NCI-H2171 treated with DMSO at 0.1 percent for 48 hours (cell line): ENCODE results near the gene TENT4B.
"Not testable (repeated sequence)": the region's sequence is repeated elsewhere in the genome, so short reads cannot be mapped to it uniquely, and the experiment has no call there.

ENCODE experiments used
- DNase-seq: peaks from one replicate; lab custom pipeline; 2025; lab: John Stamatoyannopoulos, UW

Gene TENT4B

DNA sequence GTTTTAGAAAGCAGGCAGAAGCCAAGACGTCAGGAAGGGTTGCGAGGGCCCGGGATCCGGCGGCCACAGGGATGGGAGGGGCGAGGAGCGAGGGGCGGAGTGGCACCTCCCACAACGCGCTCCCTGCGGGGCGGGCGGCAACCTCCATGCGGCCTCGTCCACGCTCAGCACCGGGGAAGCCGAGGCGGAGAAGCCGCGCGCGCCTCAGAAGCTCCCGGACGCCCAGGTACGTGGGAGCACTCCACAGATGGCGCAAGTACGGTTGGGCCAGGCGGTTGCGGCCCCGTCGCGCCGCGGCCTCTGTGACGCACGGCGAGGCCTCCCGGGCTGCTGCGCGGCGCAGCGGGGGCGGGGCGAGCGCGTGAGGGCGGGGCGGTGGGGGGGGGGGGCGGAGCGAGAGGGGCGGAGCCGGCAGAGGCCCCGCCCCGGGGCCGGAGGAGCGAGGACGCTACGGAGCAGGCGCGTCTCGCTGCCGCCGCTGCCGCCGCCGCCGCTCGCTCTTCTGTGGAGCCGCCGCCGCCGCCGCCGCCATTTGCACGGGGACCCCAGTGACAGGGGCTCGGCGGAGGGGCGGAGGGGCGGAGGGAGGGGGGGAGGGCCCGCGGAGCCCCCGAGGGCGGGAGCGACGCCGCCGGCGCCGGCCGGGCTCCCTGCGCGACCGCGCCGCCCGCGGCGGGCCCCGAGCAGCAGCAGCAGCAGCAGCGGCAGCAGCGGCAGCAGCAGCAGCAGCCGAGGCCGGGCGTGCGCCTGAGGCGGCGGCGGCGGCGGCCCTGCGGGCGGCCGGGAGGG lies at the start of gene TENT4B:
Gene TENT4B, plus strand, starts transcription at position 500 of the 789 bp plus-strand sequence. CDS start 316 bp downstream, outside the sequence.
- peak; percentile 79 for DNase-seq

DNA sequence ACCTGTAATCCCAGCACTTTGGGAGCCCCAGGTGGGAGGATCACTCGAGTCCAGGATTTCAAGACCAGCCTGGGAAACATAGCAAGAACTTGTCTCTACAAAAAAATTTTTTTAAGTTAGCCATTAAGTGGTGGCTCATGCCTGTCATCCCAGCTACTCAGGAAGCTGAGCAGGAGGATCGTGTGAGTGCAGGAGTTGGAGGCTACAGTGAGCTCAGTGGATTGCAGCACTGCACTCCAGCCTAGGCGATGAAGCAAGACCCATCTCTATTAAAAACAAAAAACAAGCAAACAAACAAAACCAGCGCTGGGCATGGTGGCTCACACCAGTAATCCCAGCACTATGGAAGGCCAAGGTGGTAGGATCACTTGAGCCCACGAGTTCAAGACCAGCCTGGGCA lies 49.3 kb upstream of the TENT4B start:
- DNase-seq: no peak

DNA sequence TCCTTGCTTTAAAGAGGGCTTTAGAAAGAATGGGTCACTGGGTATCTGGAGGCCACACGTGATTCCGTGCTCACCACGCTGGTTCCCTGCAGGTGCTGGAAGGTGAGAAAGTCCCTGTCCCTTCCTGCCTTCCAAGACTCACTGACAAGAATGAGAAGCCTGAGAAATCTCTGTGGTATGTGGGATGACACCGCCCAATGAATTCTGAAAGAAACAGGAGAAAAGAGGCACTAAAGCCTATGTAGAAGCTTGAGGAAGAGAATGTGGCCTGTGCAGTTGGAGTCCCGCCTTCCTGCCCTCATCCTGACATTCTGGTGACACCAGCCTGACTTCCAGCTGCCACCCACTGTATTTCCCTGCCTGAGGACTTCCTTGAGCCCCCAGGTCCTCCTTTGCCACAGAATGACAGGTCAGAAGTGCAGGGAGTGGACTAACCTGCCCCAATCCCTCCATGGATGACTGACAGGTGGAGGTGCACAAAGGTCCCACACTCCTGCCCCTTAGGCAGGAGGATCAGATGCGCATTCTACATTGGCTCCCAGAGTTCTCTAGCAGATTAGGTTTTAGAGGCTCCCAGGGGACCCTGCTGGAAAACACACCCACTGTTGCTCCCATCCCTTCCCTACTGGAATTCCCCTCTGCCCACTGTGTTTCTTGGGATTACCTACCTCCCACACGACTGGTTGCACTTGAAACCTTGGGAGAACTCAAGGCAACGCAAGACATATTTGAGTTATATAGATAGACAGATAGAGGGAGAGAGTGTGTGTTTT lies 38.6 kb upstream of the TENT4B start:
- no peak for DNase-seq

DNA sequence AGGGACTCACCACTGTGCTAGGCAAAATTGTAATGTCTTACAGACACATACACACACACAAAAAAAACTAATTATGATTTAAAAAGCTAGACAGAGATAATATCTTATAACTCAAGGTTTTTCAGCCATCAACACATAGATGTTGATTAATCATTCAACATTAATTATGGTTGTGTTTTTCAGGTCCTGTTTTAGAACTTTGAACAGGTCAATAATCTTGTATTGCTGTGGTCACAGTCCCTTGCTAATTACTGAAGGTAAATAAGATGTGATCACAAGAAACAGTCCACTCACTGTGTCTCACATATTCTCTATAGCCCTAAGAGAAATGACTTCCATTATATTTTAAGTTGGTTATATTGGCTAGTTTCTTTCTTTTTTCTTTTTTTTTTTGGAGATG lies 32.4 kb upstream of the TENT4B start:
- no peak for DNase-seq

DNA sequence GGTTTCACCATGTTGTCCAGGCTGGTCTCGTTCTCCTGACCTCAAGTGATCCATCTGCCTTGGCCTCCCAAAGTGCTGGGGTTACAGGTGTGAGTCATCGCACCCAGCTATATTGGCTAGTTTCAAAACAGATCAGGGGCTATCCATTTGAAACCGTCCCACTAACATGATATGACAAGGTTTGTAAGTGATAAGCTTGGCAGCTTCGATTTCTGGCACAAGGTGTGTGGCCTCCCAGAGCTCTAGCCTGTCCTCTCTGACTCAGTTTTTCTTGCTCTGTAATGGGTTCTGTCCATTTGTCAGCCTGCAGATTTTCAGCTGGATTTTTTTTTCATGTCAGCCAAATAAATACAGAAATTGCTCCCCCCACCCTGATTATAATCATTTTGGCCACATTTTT lies 31.8 kb upstream of the TENT4B start:
- DNase-seq: no peak

DNA sequence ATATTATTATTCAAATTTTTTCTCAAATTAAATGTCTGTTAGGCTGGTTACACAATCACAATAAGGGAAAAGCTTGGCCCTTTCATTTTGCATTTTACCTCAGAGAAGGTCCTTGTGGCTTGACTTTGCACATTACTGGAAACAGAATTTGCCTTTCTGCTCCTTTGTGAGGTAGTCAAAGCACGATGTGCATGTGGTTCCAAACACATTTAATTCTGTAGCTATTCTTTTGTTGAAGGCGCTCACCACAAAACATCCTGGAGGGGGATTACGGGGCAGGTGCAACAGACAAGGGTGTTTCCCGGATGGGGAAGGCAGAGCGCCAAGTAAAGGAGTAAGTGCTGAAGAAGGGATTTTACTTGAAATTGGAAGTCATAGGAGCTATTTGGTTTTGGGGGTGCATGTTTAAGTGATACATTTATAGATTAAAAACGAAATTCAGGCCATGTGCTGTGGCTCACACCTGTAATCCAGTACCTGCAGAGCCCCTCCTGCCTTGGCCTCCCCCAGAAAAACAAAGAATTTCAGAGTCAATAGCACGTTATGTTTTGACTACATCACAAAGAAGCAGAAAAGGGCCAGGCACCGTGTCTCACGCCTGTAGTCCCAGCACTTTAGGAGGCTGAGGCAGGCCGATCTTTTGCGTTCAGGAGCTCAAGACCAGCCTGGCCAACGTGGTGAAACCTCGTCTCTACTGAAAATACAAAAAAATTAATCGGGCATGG lies 31.2 kb upstream of the TENT4B start:
- no peak for DNase-seq

DNA sequence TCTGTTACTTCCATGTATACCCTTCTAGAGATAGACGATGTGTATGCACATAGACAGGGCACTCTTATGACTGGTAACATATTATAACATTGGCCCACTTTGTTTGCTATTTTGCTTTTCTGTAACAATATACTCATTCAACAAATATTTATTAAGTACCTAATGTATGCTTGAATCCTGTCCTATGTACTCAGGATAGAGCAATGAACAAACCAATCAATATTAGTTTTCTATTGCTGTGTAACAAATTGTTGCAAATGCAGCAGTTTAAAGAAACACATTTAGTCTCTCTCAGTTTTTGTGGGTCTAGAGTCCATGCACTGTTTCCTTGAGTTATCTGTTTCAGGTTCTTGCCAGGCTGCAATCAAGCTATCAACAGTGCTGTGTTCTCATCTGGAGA lies 29.7 kb upstream of the TENT4B start:
- no peak for DNase-seq

DNA sequence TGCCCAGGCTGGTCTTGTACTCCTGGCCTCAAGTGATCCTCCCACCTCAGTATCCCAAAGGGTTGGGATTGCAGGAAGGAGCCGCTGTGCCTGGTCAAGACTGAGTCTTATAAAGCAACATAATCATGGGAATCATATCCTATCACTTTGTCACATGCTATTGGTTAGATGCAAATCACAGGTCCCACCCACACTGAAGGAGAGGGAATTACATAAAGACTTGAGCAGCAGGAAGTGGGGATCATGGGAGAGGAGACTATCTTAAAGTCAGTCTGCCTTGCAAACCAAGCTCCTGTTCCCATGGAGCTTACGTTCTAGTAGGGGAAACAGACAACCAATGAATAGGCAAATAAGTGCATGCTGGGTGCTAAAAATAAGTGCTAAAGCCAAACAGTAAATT lies 28.3 kb upstream of the TENT4B start:
- no peak for DNase-seq

DNA sequence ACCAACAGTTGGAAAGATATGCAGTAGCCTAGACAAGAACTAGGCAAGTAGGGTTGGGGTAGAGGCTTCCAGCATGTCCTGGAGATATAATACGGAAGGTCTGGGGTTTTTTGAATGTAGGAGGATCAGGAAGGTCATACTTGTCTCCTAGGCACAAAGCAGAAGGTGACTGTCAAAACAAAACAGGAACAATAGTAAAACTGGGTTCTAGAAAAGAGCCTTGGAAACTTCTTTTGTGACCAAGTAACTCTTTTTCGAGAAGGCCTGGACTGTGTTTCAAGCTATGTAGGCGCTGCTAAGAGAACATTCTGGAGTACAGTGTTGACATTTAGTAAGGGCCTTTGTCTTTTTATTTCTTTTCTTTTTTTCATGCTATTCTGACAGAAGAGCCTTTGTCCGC lies 26.9 kb upstream of the TENT4B start:
- DNase-seq: no peak

DNA sequence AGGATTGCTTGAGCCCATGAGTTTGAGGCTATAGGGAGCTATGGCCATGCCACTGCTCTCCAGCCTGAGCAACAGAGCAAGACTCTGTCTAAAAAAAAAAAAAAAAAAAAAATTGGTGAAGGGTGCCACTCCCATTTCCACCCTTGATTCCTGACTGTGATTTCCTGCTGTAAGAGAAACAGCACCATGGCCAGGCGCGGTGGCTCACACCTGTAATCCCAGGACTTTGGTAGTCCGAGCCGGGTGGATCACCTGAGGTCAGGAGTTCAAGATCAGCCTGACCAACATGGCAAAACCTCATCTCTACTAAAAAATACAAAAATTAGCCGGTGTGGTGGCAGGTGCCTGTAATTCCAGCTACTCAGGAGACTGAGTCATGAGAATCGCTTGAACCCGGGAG lies 20.5 kb upstream of the TENT4B start:
- not testable (repeated sequence) for DNase-seq

DNA sequence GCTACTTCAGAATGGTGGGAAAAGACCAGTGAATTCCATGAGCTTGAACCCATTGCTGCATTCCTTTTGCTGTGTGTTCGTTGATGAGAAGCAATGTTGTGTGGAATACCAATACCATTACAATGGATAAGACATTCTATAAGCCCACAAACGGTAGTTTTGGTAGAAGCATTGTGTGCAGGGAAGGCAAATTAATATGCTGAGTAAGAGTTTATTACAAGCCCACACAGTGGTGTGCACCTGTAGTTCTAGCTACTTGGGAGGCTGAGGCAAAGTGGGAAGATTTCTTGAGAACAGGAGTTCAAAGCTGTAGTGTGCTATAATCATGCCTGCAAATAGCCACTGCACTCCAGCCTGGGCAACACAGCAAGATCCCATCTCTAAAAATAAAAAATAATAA lies 19.9 kb upstream of the TENT4B start:
- DNase-seq: no peak

DNA sequence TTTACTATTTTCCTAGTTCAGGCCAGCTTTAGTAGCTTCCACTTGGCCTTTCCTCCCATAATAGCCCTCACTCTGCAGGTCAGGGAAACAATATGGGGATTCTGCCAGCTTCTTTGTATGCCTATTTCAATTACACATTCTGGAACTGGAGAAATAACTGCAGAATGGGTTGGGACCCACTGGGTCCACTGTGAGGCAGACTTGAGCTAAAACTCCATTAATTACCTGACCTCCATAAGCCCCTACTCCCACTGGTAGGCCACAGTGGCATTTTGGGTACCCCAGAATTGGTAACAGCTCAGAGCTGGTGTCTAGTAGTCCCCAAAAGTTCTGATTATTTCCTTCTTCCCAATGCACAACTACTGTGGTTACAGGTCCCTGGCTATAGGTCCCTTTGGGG lies 16.7 kb upstream of the TENT4B start:
- DNase-seq: no peak

DNA sequence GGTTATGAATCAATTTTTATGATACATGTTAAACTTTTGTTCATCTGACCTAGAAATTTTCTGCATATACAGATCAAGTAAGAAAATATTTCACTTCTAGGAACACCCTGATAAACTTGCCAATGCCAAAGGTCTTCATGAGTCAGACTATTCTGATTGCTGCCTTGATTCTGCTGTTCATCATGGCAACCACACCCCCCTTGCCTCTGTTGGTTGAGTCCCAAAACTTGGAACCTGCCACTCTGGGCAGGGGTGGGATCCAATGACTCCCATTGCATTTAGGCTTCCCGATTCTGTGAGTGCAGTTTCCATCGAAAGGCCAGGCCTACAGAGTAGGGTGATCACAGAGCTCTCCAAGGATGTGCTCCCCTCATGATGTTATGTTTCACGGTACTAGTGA lies 15.8 kb upstream of the TENT4B start:
- no peak for DNase-seq

DNA sequence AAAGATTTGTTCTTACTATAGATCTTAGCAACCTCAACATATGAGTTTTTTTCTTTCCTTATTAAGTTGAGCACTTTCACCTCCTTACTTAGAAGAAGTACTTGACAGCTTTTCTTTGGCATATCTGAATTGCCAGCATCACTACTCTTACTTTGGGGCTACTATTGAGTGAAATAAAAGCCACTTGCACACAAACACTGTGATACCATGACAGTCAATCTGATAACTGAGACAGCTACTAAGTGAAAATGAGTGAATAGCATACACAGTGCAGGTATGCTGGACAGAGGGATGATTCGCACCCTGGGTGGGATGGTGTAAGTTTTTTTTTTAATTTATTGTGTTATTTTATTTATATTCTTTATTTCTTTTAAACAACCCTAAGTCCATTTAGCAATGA lies 13.5 kb upstream of the TENT4B start:
- no peak for DNase-seq

DNA sequence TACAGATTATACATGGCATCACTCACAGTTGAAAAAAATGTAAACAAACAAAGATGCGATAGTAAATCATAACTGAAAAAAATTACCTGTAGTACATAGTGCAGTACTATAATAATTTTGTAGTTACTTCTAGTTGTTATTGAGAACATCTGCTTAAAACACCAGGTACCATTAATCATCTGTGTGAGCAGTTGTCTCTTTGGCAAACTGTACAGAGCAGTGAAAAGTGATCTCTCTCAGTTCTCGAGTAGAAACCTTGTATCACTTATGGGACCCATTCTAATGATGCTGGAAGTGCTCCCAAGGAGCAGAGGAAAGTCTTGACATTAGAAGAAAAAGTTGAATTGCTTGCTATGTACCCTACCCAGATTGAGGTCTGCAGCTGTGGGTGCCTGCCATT lies 8.9 kb upstream of the TENT4B start:
- DNase-seq: peak; percentile 75

DNA sequence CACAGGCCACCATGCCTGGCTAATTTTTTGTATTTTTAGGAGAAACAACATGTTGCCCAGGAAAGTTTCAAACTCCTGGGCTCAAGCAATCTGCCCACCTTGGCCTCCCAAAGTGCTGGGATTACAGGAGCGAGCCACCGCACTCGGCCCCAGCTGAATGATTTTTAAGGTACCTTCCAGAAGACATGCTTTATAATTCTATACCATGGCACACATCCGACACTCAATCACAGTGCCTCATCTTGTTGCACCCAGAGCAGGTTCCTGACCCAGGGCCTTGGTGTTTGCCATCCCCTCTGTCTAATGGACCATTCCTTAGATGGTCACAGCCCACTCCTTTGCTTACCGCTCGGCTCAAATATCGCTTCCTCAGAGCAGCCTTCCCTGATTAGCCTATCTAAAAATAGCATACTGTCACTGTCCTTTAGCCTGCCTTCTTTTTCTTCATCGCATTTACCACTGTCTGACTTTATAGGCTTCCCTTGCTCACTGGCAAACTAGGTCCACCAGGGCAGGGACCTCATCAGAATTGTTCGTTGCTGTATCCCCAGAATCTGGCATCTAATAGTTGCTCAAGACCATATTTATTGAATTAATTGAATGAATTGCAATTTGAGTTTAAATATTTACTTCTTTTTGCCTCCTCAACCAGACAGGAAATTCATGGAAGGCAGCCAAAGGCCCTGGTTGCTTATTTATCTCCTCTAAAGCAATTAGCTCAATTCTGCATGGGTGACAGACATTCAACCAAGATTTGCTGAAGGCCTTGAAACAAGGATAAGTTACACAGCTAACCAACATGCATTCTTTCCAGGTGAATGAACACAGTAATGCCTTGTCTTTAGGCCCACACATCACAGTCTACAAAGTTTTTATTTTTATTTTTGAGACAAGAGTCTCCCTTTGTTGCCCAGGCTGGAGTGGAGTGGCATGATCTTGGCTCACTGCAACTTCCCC lies 6.3 kb upstream of the TENT4B start:
- DNase-seq: peak; percentile 45

DNA sequence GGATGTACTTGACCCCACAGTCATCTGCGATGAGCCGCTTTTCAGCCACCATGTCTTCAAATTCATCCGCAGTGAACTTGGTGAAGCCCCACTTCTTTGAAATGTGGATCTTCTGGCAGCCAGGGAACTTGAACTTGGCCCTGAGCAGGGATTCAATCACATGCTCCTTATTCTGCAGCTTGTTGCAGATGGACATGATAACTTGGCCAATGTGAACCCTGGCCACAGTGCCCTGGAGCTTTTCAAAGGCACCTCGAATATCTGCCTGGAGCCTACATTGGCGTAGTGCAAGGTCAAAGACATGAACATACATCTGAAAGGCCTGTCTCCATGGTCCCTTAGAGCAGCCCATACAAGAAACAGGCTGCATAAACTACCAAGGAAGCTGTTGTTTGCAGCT lies 1.8 kb upstream of the TENT4B start:
- no peak for DNase-seq

DNA sequence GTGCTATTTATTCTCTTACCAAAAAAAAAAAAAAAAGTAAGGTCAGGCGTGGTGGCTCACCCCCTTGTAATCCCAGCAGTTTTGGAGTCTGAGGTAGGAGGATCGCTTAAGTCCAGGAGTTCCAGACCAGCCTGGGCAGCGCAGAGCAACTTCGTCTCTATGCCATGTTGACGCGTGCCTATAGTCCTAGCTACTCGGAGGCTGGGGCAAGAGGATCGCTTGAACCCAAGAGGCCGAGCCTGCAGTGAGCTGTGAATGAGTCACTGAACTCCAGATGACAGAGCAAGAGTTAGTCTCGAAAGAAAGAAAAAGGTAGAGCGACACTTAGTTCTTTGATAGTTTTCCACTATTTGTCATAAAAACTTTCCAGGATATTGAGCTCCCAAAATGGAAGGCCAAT lies 1.4 kb upstream of the TENT4B start:
- no peak for DNase-seq

DNA sequence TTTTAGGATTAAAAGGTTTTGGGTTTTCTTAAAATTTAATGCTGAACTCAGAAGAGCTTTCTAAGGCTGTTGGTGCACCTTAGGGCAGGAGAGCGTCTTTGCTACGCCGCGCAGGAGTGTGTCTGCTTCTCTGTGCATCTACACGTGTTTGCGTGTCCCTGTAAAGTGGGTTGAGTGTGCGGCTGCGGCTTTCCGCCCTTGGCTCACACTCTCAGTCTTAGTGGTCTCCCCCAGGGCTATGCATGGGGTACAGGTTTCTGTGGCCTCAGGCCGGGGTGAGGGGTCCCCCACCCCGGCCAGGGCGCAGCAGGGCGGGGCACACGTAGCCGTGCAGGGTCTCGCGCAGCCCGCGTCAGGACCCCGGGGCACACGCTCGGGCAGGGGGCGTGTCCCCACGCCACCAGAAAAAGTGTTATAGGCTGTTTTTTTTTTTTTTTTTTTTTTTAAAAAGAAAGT lies 727 bp upstream of the TENT4B start:
- peak; percentile 56 for DNase-seq

DNA sequence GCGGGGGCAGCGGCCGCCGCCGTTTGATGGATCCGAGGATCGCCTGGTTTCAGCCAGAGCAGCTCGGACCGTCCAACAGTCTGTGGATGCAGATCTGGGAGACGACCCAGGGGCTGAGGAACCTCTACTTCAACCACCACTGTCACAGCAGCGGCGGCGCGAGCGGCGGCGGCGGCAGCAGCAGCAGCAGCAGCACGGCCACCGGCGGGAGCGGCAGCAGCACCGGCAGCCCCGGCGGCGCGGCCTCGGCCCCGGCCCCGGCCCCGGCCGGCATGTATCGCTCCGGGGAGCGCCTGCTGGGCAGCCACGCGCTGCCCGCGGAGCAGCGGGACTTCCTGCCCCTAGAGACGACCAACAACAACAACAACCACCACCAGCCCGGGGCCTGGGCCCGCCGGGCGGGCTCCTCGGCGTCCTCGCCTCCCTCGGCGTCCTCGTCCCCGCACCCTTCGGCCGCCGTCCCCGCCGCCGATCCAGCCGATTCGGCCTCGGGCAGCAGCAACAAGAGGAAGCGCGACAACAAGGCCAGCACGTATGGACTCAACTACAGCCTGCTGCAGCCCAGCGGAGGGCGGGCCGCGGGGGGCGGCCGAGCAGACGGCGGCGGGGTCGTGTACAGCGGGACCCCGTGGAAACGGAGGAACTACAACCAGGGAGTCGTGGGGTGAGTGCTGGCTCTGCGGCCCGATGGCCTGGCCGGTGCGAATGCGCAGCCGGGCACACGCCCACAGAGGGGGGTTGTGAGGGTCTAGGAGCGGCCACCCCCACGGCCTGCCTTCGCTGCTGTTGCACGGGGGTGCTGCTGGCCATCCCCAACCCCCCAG lies 702 bp downstream of the TENT4B start:
- DNase-seq: no peak
